ENCODE results near the gene GTF2F1.
A peak's percentile ranks its signal among the peaks of the same experiment; 100 is the strongest.
"Not testable (repeated sequence)": the region's sequence is repeated elsewhere in the genome, so short reads cannot be mapped to it uniquely, and the experiment has no call there.

The GTF2F1 gene

GRCh38 chr19:6431891-6432290, 38.9 kb upstream of the GTF2F1 start:
- DNase-seq (ENCODE audit: low read depth): no peak
- no peak for TF ChIP-seq CTCF (IDR thresholded peaks at IDR 0.05; ENCODE audit: control insufficient read depth, extremely low read depth, insufficient read depth)
- H3K4me3 ChIP-seq (ENCODE audit: low read depth, low read length): no peak overlapping the region

GRCh38 chr19:6429419-6430221, 36.7 kb upstream of the GTF2F1 start:
- H3K4me3 ChIP-seq (ENCODE audit: low read depth, low read length): no peak overlapping the region
- DNase-seq (ENCODE audit: low read depth): no peak
- TF ChIP-seq CTCF (IDR thresholded peaks at IDR 0.05; ENCODE audit: control insufficient read depth, extremely low read depth, insufficient read depth): no peak

GRCh38 chr19:6428692-6429418, 35.9 kb upstream of the GTF2F1 start:
- H3K4me3 ChIP-seq (ENCODE audit: low read depth, low read length); DNase-seq (ENCODE audit: low read depth): not testable (repeated sequence)

GRCh38 chr19:6427131-6427530, 34.2 kb upstream of the GTF2F1 start:
- H3K4me3 ChIP-seq (ENCODE audit: low read depth, low read length): no peak overlapping the region
- no peak for TF ChIP-seq CTCF (IDR thresholded peaks at IDR 0.05; ENCODE audit: control insufficient read depth, extremely low read depth, insufficient read depth)
- no peak for DNase-seq (ENCODE audit: low read depth)

GRCh38 chr19:6425732-6426620, 33.0 kb upstream of the GTF2F1 start:
- peak overlapping the region; percentile 14; the same call in 1 of the 2 replicates for H3K4me3 ChIP-seq (ENCODE audit: low read depth, low read length)
- TF ChIP-seq CTCF (IDR thresholded peaks at IDR 0.05; ENCODE audit: control insufficient read depth, extremely low read depth, insufficient read depth): peak; percentile 25; the same call in 1 of the 2 replicates
- no peak for DNase-seq (ENCODE audit: low read depth)

GRCh38 chr19:6424939-6425731, 32.2 kb upstream of the GTF2F1 start:
- H3K4me3 ChIP-seq (ENCODE audit: low read depth, low read length): peak overlapping the region; percentile 14; the same call in 1 of the 2 replicates
- TF ChIP-seq CTCF (IDR thresholded peaks at IDR 0.05; ENCODE audit: control insufficient read depth, extremely low read depth, insufficient read depth): no peak
- peak; percentile 100 for DNase-seq (ENCODE audit: low read depth)
